ENCODE results near the gene PDGFD. TPM values are rescaled to one million over a fixed set of nuclear protein-coding genes. Genes with fewer than 3 reads are reported as not detected.

PDGFD gene
- total and polyA plus RNA-seq, 2 donors (not counting 1 experiment from before 2014, with no cell fraction given), result 0.07 to 0.71 TPM

- no peak overlapping the region for H3K27ac ChIP-seq (ENCODE audit: low read length in 2 of 2)
- no CpG with 5 or more reads among the region's 1 CpG for WGBS (ENCODE audit: insufficient coverage)
- no peaks in the 10 kb centered on the region for H3K4me1 ChIP-seq (ENCODE audit: control insufficient read depth in 2 of 2, insufficient read depth in 2 of 2, low read length in 2 of 2)
- no peak overlapping the region for H3K27ac Mint-ChIP-seq
- H3K36me3 ChIP-seq (replicated peaks in 1 of 2; ENCODE audit: control extremely low read depth in 1 of 2, control insufficient read depth in 1 of 2, extremely low read depth in 1 of 2, insufficient read depth in 2 of 2, low read length in 1 of 2), result no peaks in the 10 kb centered on the region
- no peak for DNase-seq
- no peaks in the 10 kb centered on the region for H3K27me3 Mint-ChIP-seq
- ChIA-PET POLR2A (no interaction called here), CTCF (no interaction called here)
- no peak overlapping the region for H3K9ac ChIP-seq (ENCODE audit: low read length)
- H3K4me3 ChIP-seq (ENCODE audit: control extremely low read depth in 1 of 5, extremely low read depth in 1 of 5, insufficient read depth in 1 of 5, low read depth in 2 of 5, low read length in 4 of 5), result no peak overlapping the region
- no peaks in the 10 kb centered on the region for H4K20me1 ChIP-seq (ENCODE audit: control insufficient read depth, insufficient read depth, low read length, poor library complexity, severe bottlenecking)
- TF ChIP-seq EZH2 (IDR thresholded peaks at IDR 0.05; ENCODE audit: borderline replicate concordance, insufficient read depth, low read depth, low read length, poor library complexity, severe bottlenecking), result no peak
- TF ChIP-seq, protein P1, sequence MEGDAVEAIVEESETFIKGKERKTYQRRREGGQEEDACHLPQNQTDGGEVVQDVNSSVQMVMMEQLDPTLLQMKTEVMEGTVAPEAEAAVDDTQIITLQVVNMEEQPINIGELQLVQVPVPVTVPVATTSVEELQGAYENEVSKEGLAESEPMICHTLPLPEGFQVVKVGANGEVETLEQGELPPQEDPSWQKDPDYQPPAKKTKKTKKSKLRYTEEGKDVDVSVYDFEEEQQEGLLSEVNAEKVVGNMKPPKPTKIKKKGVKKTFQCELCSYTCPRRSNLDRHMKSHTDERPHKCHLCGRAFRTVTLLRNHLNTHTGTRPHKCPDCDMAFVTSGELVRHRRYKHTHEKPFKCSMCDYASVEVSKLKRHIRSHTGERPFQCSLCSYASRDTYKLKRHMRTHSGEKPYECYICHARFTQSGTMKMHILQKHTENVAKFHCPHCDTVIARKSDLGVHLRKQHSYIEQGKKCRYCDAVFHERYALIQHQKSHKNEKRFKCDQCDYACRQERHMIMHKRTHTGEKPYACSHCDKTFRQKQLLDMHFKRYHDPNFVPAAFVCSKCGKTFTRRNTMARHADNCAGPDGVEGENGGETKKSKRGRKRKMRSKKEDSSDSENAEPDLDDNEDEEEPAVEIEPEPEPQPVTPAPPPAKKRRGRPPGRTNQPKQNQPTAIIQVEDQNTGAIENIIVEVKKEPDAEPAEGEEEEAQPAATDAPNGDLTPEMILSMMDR (IDR thresholded peaks at IDR 0.05), result no peak
- intact Hi-C loops (cut with micrococcal nuclease), result no loop called here
- H3K4me1 Mint-ChIP-seq, result no peaks in the 10 kb centered on the region
- H2AFZ ChIP-seq (ENCODE audit: insufficient read depth, low read depth, low read length, poor library complexity, severe bottlenecking), result no peak overlapping the region
- no peaks in the 10 kb centered on the region for H3K27me3 ChIP-seq (replicated peaks in 1 of 4; ENCODE audit: control extremely low read depth in 1 of 4, control insufficient read depth in 3 of 4, insufficient read depth in 4 of 4, low read length in 3 of 4)
- no peak for ATAC-seq (ENCODE audit: low read depth)
- peaks cover 0 to 3% (median 0%) of the 10 kb centered on the region in 3 donors for H3K9me3 ChIP-seq (ENCODE audit: control extremely low read depth in 1 of 3, control insufficient read depth in 2 of 3, insufficient read depth in 1 of 3, low read length in 2 of 3)
- no peaks in the 10 kb centered on the region for H3K79me2 ChIP-seq (ENCODE audit: control insufficient read depth, insufficient read depth, low read length)
- H3K4me2 ChIP-seq (replicated peaks; ENCODE audit: low read depth, low read length, poor library complexity, severe bottlenecking), result no peak overlapping the region
- H3K4me3 Mint-ChIP-seq, result no peak overlapping the region
- no peaks in the 10 kb centered on the region for H3K9me3 Mint-ChIP-seq (ENCODE audit: insufficient read depth)
These were observed 33.8 kb downstream of the PDGFD start for GRCh38 chr11:104130161-104130560.

DNA sequence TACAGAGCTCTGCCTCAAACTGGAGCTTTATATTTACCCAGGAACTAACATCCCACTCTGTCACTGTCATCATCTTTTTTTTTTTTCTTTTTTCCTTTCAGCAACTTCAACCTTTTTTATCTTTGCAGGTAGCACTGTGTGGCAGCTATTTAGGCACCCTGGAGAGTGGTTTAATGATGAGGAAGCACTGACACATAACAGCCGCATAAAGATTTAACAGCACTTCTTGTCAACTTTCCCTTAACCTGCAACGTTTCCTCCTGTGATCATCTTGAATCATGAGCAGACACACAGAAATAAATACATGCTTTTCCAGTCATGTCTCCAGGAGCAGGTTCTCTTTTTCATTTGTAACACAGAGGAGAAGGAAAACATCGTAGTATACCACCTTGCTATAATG is 34.8 kb downstream of the PDGFD start:
- ATAC-seq (ENCODE audit: low read depth) (no peak), DNase-seq (no peak)
- Histone ChIP-seq H4K20me1 (ENCODE audit: control insufficient read depth, insufficient read depth, low read length, poor library complexity, severe bottlenecking) (no peaks in the 10 kb centered on the region), H2AFZ (ENCODE audit: insufficient read depth, low read depth, low read length, poor library complexity, severe bottlenecking) (no peak overlapping the region), H3K4me2 (replicated peaks; ENCODE audit: low read depth, low read length, poor library complexity, severe bottlenecking) (no peak overlapping the region), H3K27me3 (replicated peaks in 1 of 4; ENCODE audit: control extremely low read depth in 1 of 4, control insufficient read depth in 3 of 4, insufficient read depth in 4 of 4, low read length in 3 of 4) (no peaks in the 10 kb centered on the region), H3K36me3 (replicated peaks in 1 of 2; ENCODE audit: control extremely low read depth in 1 of 2, control insufficient read depth in 1 of 2, extremely low read depth in 1 of 2, insufficient read depth in 2 of 2, low read length in 1 of 2) (no peaks in the 10 kb centered on the region), H3K27ac (ENCODE audit: low read length in 2 of 2) (no peak overlapping the region), H3K9ac (ENCODE audit: low read length) (no peak overlapping the region), H3K79me2 (ENCODE audit: control insufficient read depth, insufficient read depth, low read length) (no peaks in the 10 kb centered on the region), H3K4me1 (ENCODE audit: control insufficient read depth in 2 of 2, insufficient read depth in 2 of 2, low read length in 2 of 2) (no peaks in the 10 kb centered on the region), H3K4me3 (ENCODE audit: control extremely low read depth in 1 of 5, extremely low read depth in 1 of 5, insufficient read depth in 1 of 5, low read depth in 2 of 5, low read length in 4 of 5) (no peak overlapping the region), H3K9me3 (ENCODE audit: control extremely low read depth in 1 of 3, control insufficient read depth in 2 of 3, insufficient read depth in 1 of 3, low read length in 2 of 3) (no peaks in the 10 kb centered on the region)
- POLR2A ChIA-PET, result no interaction called here
- Mint-ChIP-seq H3K4me3 (no peak overlapping the region), H3K27ac (no peak overlapping the region), H3K4me1 (no peaks in the 10 kb centered on the region), H3K9me3 (ENCODE audit: insufficient read depth) (no peaks in the 10 kb centered on the region), H3K27me3 (no peaks in the 10 kb centered on the region)
- CTCF ChIA-PET, result no interaction called here
- intact Hi-C loops (cut with micrococcal nuclease), result no loop called here
- WGBS (ENCODE audit: insufficient coverage), result no CpG with 5 or more reads among the region's 3 CpGs
- TF ChIP-seq, protein P1 (IDR thresholded peaks at IDR 0.05), result no peak
- TF ChIP-seq EZH2 (IDR thresholded peaks at IDR 0.05; ENCODE audit: borderline replicate concordance, insufficient read depth, low read depth, low read length, poor library complexity, severe bottlenecking), result no peak

All from B cell (primary cell).